H4 (cell line): ENCODE data around the gene ATM. TPM values are rescaled to one million over a fixed set of nuclear protein-coding genes. Genes with fewer than 3 reads are reported as not detected.

Experiments used
- DNase-seq: peaks from one replicate; pipeline ENCODE4 v3.0.0-alpha.2; 2015; ENCODE audit warnings: low spot score
- total RNA-seq: library from RNA; depleted of rRNA; stranded (reverse); fragments of >200 nt; shearing (Covaris generic); gene quantifications from 2 replicates; pipeline ENCODE4 v1.2.3, GENCODE V29; 2014; rRNA removed

Gene ATM, protein sequence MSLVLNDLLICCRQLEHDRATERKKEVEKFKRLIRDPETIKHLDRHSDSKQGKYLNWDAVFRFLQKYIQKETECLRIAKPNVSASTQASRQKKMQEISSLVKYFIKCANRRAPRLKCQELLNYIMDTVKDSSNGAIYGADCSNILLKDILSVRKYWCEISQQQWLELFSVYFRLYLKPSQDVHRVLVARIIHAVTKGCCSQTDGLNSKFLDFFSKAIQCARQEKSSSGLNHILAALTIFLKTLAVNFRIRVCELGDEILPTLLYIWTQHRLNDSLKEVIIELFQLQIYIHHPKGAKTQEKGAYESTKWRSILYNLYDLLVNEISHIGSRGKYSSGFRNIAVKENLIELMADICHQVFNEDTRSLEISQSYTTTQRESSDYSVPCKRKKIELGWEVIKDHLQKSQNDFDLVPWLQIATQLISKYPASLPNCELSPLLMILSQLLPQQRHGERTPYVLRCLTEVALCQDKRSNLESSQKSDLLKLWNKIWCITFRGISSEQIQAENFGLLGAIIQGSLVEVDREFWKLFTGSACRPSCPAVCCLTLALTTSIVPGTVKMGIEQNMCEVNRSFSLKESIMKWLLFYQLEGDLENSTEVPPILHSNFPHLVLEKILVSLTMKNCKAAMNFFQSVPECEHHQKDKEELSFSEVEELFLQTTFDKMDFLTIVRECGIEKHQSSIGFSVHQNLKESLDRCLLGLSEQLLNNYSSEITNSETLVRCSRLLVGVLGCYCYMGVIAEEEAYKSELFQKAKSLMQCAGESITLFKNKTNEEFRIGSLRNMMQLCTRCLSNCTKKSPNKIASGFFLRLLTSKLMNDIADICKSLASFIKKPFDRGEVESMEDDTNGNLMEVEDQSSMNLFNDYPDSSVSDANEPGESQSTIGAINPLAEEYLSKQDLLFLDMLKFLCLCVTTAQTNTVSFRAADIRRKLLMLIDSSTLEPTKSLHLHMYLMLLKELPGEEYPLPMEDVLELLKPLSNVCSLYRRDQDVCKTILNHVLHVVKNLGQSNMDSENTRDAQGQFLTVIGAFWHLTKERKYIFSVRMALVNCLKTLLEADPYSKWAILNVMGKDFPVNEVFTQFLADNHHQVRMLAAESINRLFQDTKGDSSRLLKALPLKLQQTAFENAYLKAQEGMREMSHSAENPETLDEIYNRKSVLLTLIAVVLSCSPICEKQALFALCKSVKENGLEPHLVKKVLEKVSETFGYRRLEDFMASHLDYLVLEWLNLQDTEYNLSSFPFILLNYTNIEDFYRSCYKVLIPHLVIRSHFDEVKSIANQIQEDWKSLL (N-terminal part only)
- 18.8 and 20.0 TPM in 2 replicates for total RNA-seq

GRCh38 chr11:108222574-108223347 is at the start of gene ATM, which contains the start of gene NPAT:
Gene ATM, plus strand, starts transcription at chr11:108223067. Its CDS starts 4,558 bp downstream, at chr11:108227625.
Gene NPAT, minus strand, starts transcription at chr11:108222638. Its CDS starts 102 bp downstream, at chr11:108222536.
- peak; percentile 99 for DNase-seq

- no peak for DNase-seq
Observed at GRCh38 chr11:108177570-108177969, 45.3 kb upstream of the ATM start.

DNA sequence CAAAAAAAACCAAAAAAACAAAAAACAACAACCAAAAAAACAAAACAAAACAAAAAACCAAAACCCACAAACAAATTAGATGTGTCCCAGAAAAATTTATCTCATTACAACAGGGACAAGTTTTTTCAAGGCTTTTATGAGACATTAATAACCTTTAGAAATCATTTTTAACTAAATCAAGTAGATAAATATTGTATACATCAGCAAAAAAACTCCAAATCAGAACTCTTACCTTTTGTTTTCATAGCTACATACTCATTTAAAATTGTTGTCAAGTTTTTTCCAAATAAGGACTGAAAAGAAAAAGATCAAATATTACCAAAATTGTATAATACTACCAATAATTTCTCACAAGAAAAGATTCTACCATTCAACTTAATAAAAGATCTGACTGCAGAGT is 29.1 kb upstream of the ATM start:
- no peak for DNase-seq

DNA sequence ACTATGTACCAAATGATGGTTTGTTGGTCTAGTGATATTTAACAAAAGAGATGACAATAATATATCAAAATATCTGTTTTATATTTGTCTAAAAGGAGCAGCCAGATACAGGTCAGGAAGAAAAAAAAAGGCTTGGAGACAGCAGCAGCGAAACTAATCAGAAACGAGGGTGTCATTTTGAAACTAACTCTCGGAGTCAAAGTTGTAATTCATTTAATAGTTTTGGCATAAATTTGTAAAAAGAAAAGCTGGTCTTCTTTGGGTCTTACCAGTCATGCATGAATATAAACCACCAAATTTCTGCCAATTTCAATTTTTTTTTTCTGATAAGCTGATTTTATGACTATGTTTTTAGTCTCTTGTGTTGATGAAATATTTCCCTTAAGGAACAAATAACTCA is 26.0 kb upstream of the ATM start:
- no peak for DNase-seq

DNA sequence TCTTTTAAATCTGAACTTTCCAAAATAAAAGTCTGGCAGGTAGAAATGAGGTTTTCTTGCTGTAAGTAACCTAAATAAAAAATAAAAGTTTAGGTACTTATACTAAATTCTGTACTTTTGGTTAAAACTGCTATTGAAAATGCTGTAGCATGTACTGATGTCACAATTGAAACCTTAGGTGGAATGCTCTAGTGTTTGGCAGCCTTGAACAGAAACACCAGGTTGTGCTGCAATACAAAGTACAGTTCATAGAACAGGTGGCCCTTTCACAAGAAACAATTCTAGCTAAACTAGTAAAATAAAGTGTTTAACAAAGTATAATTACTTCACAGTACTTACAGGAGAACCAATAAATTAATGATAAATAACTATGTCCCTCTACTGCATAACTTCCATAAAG is 25.5 kb upstream of the ATM start:
- no peak for DNase-seq

DNA sequence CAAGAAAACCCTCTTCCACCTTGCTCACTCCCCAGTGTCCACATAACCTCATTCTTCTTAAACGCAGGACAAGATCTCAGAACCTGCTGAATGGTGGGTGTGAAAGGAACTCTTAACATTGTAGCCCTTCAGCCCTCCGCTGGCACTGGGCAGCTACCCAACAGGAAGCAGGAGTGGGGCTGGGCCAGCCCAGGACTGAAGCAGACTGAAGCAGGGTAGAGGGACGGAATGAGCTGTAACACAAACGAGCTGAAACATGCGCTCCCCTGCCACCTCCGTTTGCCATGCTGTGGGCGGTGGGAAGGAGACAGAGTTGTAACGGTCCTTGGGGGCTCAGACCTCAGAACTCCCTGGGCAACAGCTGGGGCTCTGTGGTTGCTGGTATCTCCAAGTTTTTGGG is 24.0 kb upstream of the ATM start:
- DNase-seq, result no peak

DNA sequence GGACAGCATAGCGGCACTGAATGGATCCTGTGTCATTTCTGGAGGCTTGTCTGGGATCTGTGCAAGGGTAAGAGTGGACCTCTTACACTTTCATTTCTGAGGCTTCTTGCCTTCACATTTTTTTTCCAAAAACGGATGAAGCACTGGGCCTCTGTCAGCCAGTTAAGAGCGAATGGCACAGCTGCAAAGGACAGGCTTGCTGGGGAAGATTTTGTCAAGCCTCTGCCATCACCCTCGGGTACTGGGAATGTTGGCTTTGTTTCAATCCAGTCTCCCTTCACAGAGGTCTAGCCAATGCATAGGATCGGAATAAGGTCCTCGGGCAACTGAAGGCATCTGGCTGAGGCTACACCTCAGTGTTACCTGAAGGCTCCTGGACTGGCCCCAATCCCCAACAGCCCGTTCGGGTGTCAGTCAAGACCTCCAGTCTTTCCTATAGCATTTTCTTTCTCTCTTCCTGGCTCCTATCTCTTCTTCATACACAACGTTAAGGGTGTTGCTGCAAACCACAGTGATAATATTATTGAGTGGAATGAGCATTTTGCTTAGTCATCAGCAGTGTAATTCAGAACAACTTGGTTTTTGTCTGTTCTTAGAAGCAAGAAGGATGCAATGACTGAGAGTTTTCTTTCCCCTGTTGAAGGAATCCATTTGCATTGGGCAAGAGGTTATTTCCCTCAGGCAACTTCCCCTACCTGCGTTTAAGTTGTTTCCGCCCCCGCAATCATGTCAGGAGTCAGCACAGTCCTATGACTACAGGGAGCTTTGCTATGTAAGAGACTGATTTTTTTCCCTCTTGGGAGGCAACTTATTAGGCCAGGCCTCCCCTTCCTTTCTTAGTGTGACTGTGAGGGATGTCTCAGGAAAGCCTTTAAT is 23.2 kb upstream of the ATM start:
- DNase-seq, result peak; percentile 22

DNA sequence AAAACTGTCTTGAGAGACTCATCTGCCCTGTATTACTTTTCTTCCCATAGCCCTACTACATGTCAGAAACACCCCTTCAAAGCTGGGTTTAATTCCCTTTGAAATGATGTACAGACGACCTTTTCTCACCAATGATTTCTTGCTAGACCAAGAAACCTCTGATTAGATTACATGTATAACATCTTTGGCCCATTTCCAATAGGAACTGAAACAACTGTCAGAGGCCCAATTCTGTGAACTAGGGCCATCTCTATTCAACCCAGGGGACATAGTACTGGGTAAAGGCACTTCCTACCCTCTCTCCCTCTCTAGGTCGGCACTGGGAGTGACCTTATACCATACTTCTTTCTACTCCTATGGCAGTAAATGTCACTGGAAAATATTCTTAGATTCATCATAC is 19.8 kb upstream of the ATM start:
- DNase-seq, result no peak

DNA sequence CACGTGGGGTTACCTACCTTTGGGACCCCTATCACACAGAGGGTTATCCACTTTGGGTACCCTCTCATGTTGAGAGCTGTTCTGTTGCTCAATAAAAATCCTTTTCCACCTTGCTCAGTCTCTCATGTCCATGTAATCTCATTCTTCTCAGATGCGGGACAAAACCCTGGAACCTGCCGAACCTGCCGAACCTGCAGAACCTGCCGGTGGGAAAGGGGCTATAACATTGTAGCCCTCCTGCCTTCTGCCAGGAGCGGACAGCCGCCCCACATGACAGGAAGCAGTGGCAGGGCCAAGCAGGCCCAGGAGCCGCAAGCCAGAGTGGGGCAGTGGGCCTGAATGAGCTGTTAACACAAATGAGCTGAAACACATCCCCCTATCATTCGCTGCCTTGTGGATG is 18.5 kb upstream of the ATM start:
- no peak for DNase-seq

GRCh38 chr11:108204929-108205499 is 17.9 kb upstream of the ATM start:
- no peak for DNase-seq

DNA sequence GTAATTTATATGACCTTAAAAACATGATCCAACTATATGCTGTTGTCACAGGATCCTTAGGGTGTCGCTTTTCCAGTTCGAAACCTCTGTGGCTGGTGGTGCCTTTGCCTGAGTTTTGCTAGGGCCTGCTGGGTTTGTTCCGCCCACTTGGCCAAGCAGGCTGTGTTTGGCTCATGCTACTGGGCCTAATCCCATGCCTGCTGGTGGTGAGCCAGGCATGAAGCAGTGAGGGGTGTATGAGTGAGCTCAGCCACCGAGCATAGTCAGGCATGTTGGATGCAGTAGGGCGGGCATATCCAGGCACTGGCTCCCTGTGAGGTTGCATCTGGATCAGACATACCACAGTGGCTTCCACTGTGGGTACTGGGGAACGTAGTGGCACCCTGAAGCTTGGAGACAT is 16.7 kb upstream of the ATM start:
- DNase-seq, result no peak

- no peak for DNase-seq
Observed at GRCh38 chr11:108206969-108207682, 15.7 kb upstream of the ATM start.

GRCh38 chr11:108207683-108208060 is 15.2 kb upstream of the ATM start:
- DNase-seq, result no peak

DNA sequence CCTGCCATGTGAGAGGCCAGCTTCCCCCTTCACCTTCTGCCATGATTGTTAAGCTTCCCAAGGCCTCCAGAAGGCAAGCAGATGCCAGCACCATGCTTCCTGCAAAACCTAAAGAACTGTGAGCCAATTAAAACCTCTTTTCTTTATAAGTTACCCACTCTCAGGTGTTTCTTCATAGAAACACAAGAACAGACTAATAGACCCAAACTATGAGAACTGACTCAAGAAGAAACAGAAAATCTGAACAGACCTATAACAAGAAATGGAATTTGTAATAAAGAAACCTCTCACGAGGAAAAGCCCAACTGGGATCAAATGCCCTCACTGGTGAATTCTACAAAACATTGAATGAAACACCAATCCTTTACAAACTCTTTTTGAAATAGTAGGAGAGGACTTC is 12.4 kb upstream of the ATM start:
- no peak for DNase-seq

GRCh38 chr11:108213784-108214183 is 9.1 kb upstream of the ATM start:
- no peak for DNase-seq

- no peak for DNase-seq
Observed at GRCh38 chr11:108216988-108217387, 5.9 kb upstream of the ATM start.

- no peak for DNase-seq
Observed at GRCh38 chr11:108218455-108218854, 4.4 kb upstream of the ATM start.

DNA sequence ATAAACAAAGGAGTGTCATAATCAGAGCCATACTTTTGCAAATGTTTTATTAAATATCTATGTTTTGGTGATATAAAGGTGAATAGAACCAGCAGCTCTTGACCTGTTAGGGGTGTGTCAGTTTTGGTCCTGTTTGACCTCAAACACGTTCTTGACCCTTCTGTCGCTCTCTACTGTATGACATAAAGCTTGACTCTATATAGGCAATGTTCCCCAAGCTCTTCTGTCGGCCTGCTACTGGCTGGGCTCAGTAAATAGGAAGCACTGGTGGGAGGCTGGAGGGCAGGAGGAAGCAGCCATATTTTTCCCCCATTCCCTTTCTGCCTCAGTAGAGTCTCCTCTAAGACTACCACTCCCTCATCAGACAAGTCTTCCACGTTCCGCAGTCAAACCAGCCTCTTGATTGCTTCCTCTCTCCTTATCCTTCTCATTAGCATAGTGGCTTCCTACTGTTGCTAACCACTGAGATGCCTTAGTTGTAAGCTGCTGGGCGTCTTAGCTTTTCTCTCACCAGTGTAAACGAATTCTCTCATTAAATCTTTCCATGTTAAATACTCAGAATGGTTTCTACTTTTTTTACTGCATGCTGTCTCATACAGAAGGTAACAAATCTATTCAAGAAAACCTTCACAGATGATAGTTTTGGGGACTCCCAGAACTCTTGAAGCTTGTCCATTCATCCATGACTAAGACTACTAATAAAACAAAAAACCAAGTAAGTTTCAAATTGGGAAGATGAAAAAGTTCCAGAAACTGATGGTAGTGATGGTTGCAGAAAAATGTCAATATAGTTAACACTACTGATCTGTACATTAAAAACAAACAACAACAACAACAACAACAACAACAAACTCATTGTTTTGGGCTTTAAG is 3.7 kb upstream of the ATM start:
- no peak for DNase-seq
